H9 (cell line): ENCODE measurements around the gene GNPAT. TPM values are rescaled to one million over a fixed set of nuclear protein-coding genes. Genes with fewer than 3 reads are reported as not detected.

Experiments used
- DNase-seq: peaks from one replicate; pipeline ENCODE4 v3.0.0-alpha.2; 2017
- H2AFZ ChIP-seq: one replicate; pipeline ENCODE4 v1.6.1; 2013; ENCODE audit warnings: mild to moderate bottlenecking, low read length, control low read depth, moderate library complexity
- H2AK5ac ChIP-seq: 2 replicates; pipeline ENCODE4 v1.6.1; 2013; ENCODE audit warnings: low read length, control low read depth, mixed read lengths; ENCODE audit not compliant: insufficient read length
- H2BK120ac ChIP-seq: one replicate; pipeline ENCODE4 v1.6.1; 2013; ENCODE audit warnings: low read depth, mild to moderate bottlenecking, low read length, control low read depth, inconsistent platforms; ENCODE audit not compliant: poor library complexity, severe bottlenecking
- H2BK12ac ChIP-seq: 2 replicates; pipeline ENCODE4 v1.6.1; 2013; ENCODE audit warnings: low read length, control low read depth, mixed read lengths, low read depth; ENCODE audit not compliant: insufficient read length
- H2BK15ac ChIP-seq: 2 replicates; pipeline ENCODE4 v1.6.1; 2013; ENCODE audit warnings: low read depth, low read length, control low read depth
- H2BK20ac ChIP-seq: one replicate; pipeline ENCODE4 v1.6.1; 2013; ENCODE audit warnings: low read depth, mild to moderate bottlenecking, low read length, control low read depth, inconsistent platforms; ENCODE audit not compliant: poor library complexity, severe bottlenecking
- H2BK5ac ChIP-seq: 2 replicates; pipeline ENCODE4 v1.6.1; 2013; ENCODE audit warnings: low read length, control low read depth, mixed read lengths; ENCODE audit not compliant: insufficient read length
- H3K14ac ChIP-seq: 2 replicates; pipeline ENCODE4 v1.6.1; 2013; ENCODE audit warnings: low read length, control low read depth; ENCODE audit not compliant: insufficient read depth
- H3K18ac ChIP-seq: 2 replicates; pipeline ENCODE4 v1.6.1; 2013; ENCODE audit warnings: low read depth, mild to moderate bottlenecking, mixed read lengths, low read length, control low read depth; ENCODE audit not compliant: insufficient read length
- H3K23ac ChIP-seq: 2 replicates; pipeline ENCODE4 v1.6.1; 2013; ENCODE audit warnings: low read length, control low read depth, mixed read lengths, low read depth; ENCODE audit not compliant: insufficient read length
- H3K23me2 ChIP-seq: 2 replicates; pipeline ENCODE4 v1.6.1; 2013; ENCODE audit warnings: low read depth, mild to moderate bottlenecking, mixed read lengths, low read length, control low read depth; ENCODE audit not compliant: insufficient read length, poor library complexity, severe bottlenecking
- H3K27ac ChIP-seq: 2 replicates; pipeline ENCODE4 v1.5.1; 2013; ENCODE audit warnings: low read length, control low read depth, mixed read lengths, low read depth; ENCODE audit not compliant: insufficient read length
- H3K27me3 ChIP-seq: 2 replicates; pipeline ENCODE4 v1.6.1; 2013; ENCODE audit warnings: low read length, control low read depth, inconsistent platforms; ENCODE audit not compliant: insufficient read depth
- H3K4ac ChIP-seq: 2 replicates; pipeline ENCODE4 v1.6.1; 2013; ENCODE audit warnings: low read depth, mild to moderate bottlenecking, control low read depth, inconsistent platforms, low read length, moderate library complexity
- H3K4me1 ChIP-seq: 2 replicates; pipeline ENCODE4 v1.6.1; 2013; ENCODE audit warnings: low read length, control low read depth, inconsistent platforms; ENCODE audit not compliant: insufficient read depth
- H3K4me2 ChIP-seq: 2 replicates; pipeline ENCODE4 v1.6.1; 2013; ENCODE audit warnings: low read length, control low read depth, mixed read lengths; ENCODE audit not compliant: insufficient read length, insufficient read depth
- H3K56ac ChIP-seq: 2 replicates; pipeline ENCODE4 v1.6.1; 2013; ENCODE audit warnings: low read depth, mild to moderate bottlenecking, mixed read lengths, low read length, control low read depth; ENCODE audit not compliant: insufficient read length
- H3K79me1 ChIP-seq: 2 replicates; pipeline ENCODE4 v1.6.1; 2013; ENCODE audit warnings: low read depth, mild to moderate bottlenecking, moderate library complexity, low read length, control low read depth, inconsistent platforms; ENCODE audit not compliant: insufficient read depth, poor library complexity, severe bottlenecking
- H3K79me2 ChIP-seq: 2 replicates; pipeline ENCODE4 v1.6.1; 2013; ENCODE audit warnings: low read length, control low read depth, inconsistent platforms; ENCODE audit not compliant: insufficient read depth
- H3K9ac ChIP-seq: 2 replicates; pipeline ENCODE4 v1.6.1; 2013; ENCODE audit warnings: low read length, control low read depth, mixed read lengths; ENCODE audit not compliant: insufficient read length; ENCODE audit errors: extremely low read depth
- H3K9me3 ChIP-seq: one replicate; pipeline ENCODE4 v1.6.1; 2013; ENCODE audit warnings: low read depth, low read length, inconsistent platforms; ENCODE audit not compliant: control insufficient read depth
- H3T11ph ChIP-seq: one replicate; pipeline ENCODE4 v1.6.1; 2013; ENCODE audit warnings: mild to moderate bottlenecking, low read length, control low read depth, inconsistent platforms
- H4K20me1 ChIP-seq: one replicate; pipeline ENCODE4 v1.6.1; 2013; ENCODE audit not compliant: control insufficient read depth, insufficient read length, insufficient read depth
- H4K5ac ChIP-seq: 2 replicates; pipeline ENCODE4 v1.6.1; 2013; ENCODE audit warnings: low read depth, mild to moderate bottlenecking, mixed read lengths, low read length, control low read depth; ENCODE audit not compliant: insufficient read length
- H4K8ac ChIP-seq: replicated peaks from 2 replicates; pipeline ENCODE4 v1.6.1; 2013; ENCODE audit warnings: low read length, control low read depth, mixed read lengths, low read depth; ENCODE audit not compliant: insufficient read length
- H4K91ac ChIP-seq: 2 replicates; pipeline ENCODE4 v1.6.1; 2013; ENCODE audit warnings: low read depth, mild to moderate bottlenecking, moderate library complexity, mixed read lengths, low read length, control low read depth; ENCODE audit not compliant: insufficient read length
- H3K27ac Mint-ChIP-seq, 3 experiments: 2 replicates in 2 of 3; 3 replicates in 1 of 3; pipeline ENCODE4 v1.8.0; 2020 to 2021; ENCODE audit warnings: mixed read lengths in 3 of 3, mild to moderate bottlenecking in 1 of 3, moderate library complexity in 1 of 3
- H3K27me3 Mint-ChIP-seq: 2 replicates; pipeline ENCODE4 v1.8.0; 2021; ENCODE audit warnings: low read depth, mild to moderate bottlenecking, moderate library complexity, mixed read lengths
- H3K36me3 Mint-ChIP-seq, 3 experiments: 2 replicates in 2 of 3; 3 replicates in 1 of 3; pipeline ENCODE4 v1.8.0; 2020 to 2021; ENCODE audit warnings: low read depth in 3 of 3, mixed read lengths in 3 of 3; ENCODE audit not compliant: insufficient read depth in 1 of 3
- H3K4me1 Mint-ChIP-seq, 2 experiments: 2 replicates each; pipeline ENCODE4 v1.8.0; 2020; ENCODE audit warnings: mixed read lengths in 2 of 2
- H3K4me3 Mint-ChIP-seq, 2 experiments: 2 replicates in 1 of 2; 3 replicates in 1 of 2; pipeline ENCODE4 v1.8.0; 2020 to 2021; ENCODE audit warnings: mild to moderate bottlenecking in 2 of 2, mixed read lengths in 2 of 2, moderate library complexity in 1 of 2
- H3K9me3 Mint-ChIP-seq, 2 experiments: 2 replicates in 1 of 2; 3 replicates in 1 of 2; pipeline ENCODE4 v1.8.0; 2020; ENCODE audit warnings: mild to moderate bottlenecking in 2 of 2, mixed read lengths in 2 of 2, moderate library complexity in 1 of 2
- WGBS: extraction: QIAGEN DNeasy Blood & Tissue Kit; methylation state at CpG from one replicate; pipeline ENCODE4 v1.1.7; 2013; ENCODE audit warnings: missing lambda C conversion rate, low lambda C conversion rate, mixed read lengths; ENCODE audit not compliant: insufficient read length; ENCODE audit errors: extremely low coverage; 5-methylcytosine and 5-hydroxymethylcytosine counted together
- total RNA-seq: library from RNA; stranded (reverse); gene quantifications from 2 replicates; pipeline ENCODE4 v1.2.1, GENCODE V29; 2021
- TF ChIP-seq, protein P1 (sequence below): fragments of 200-600 bp; sonication (generic); conservative IDR thresholded peaks from 3 replicates; pipeline ENCODE4 v1.8.0; 2021; ENCODE audit warnings: antibody characterized with exemption, mild to moderate bottlenecking

GNPAT gene
- total RNA-seq, 1 experiment from 2014 or later, result 38.1 TPM

DNA sequence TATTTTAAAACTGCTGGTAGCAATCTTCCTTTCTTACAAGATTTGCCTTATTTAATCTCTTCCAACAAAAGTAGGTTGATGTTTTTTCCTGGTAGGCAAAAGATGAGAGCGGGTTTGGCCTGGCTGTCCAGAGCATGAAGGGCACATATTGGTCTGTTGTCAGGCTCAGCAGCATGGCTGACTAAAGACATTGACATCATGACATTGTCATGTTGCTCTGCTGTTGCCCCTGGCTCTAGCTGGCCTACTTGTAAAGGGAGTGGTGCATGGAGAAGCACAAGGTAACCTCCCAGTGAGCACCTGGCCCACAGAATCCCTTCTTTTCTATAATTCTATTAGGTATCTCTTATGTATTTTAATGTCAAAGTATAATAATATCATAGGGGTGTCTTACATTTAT, 23.6 kb downstream of the GNPAT start:
- Histone ChIP-seq H3K27ac (no peak overlapping the region), H3K18ac (no peak overlapping the region), H3K56ac (no peak overlapping the region), H2BK5ac (no peak overlapping the region), H2BK15ac (no peak overlapping the region), H3K4me2 (no peak overlapping the region), H3K79me2 (no peaks in the 10 kb centered on the region), H2BK120ac (no peak overlapping the region), H2AFZ (no peak overlapping the region), H3K79me1 (no peaks in the 10 kb centered on the region), H3K27me3 (no peaks in the 10 kb centered on the region), H4K91ac (no peak overlapping the region), H3K23me2 (no peaks in the 10 kb centered on the region), H4K20me1 (no peaks in the 10 kb centered on the region), H2AK5ac (no peak overlapping the region), H3K23ac (peak overlapping the region; percentile 62), H3K4ac (no peak overlapping the region), H2BK20ac (no peak overlapping the region), H3K9me3 (no peaks in the 10 kb centered on the region), H3K14ac (no peak overlapping the region), H2BK12ac (no peak overlapping the region), H3K4me1 (no peaks in the 10 kb centered on the region), H3T11ph (no peak overlapping the region), H4K5ac (no peak overlapping the region), H3K9ac (no peak overlapping the region), H4K8ac (no peak overlapping the region)
- H3K27ac Mint-ChIP-seq, result no peak overlapping the region
- DNase-seq, result no peak
- no peaks in the 10 kb centered on the region for H3K9me3 Mint-ChIP-seq
- WGBS, result no CpG with 5 or more reads among the region's 1 CpG
- H3K4me3 Mint-ChIP-seq, result no peak overlapping the region
- peaks cover 15 to 63% (median 46%) of the 10 kb centered on the region in 3 experiments; a peak in 6 of 7 replicates for H3K36me3 Mint-ChIP-seq
- TF ChIP-seq, protein P1, sequence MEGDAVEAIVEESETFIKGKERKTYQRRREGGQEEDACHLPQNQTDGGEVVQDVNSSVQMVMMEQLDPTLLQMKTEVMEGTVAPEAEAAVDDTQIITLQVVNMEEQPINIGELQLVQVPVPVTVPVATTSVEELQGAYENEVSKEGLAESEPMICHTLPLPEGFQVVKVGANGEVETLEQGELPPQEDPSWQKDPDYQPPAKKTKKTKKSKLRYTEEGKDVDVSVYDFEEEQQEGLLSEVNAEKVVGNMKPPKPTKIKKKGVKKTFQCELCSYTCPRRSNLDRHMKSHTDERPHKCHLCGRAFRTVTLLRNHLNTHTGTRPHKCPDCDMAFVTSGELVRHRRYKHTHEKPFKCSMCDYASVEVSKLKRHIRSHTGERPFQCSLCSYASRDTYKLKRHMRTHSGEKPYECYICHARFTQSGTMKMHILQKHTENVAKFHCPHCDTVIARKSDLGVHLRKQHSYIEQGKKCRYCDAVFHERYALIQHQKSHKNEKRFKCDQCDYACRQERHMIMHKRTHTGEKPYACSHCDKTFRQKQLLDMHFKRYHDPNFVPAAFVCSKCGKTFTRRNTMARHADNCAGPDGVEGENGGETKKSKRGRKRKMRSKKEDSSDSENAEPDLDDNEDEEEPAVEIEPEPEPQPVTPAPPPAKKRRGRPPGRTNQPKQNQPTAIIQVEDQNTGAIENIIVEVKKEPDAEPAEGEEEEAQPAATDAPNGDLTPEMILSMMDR, result no peak
- H3K27me3 Mint-ChIP-seq, result no peaks in the 10 kb centered on the region
- H3K4me1 Mint-ChIP-seq, result no peaks in the 10 kb centered on the region
